ENCODE measurements around the gene IQCH.
"Not testable (repeated sequence)": the region's sequence is repeated elsewhere in the genome, so short reads cannot be mapped to it uniquely, and the experiment has no call there.

The IQCH gene

DNA sequence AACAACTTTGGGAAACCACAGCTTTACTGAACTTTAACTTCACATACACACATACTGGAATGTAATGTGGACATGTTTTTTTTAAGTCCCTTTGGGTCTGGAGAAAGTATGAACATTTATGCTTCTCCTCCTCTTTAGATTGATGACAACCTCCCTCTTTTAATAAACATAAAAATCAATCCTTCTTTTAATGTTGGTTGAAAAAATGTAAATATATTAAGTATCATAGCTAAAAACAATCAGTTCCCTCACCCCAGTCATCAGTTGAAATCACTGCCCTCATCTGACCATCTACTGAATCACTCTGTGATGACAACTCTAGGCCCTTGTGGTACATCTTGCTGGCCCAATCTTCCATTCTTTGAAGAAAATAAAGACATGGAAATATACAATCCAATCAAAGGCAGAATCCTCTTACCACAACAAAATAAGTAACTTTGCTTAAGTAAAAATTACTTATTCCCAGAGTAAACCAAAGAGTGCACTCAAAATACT is 6.5 kb upstream of the IQCH start:
- FAIRE-seq: no peak

DNA sequence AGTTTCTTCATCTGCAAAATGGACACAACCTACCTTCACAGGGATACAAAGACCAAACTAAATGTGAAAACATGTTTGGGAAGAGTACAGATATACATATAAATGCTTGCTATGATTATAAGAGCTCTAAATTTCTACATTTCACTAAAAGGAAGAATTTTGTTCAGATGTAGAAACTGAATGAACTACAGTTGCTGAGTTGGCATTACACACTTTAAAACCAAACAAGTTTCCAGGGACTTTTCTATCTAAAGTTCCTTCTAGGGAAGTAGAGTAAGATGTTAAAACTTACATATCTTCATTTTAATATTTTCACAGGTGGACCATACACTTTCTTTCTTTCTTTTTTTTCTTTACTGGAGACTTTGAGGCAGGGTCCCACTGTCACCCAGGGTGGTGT is 4.8 kb upstream of the IQCH start:
- no peak for FAIRE-seq

DNA sequence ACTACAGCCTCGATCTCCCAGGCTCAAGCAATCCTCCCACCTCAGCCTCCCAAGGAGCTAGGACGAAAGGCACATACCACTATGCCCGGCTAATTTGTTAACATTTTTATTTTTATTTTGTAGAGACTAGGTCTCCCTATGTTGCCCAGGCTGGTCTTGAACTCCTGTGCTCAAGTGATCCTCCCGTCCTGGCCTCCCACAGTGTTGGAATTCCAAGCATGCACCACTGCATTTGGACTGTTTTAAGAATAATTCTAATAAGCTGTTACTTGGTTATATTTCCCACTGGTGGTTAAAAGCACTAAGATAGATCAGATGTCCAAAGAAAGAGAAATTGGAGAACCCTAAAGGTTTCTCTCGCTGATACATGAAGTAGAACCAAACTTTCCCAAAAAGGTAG is 3.3 kb upstream of the IQCH start:
- FAIRE-seq: no peak

DNA sequence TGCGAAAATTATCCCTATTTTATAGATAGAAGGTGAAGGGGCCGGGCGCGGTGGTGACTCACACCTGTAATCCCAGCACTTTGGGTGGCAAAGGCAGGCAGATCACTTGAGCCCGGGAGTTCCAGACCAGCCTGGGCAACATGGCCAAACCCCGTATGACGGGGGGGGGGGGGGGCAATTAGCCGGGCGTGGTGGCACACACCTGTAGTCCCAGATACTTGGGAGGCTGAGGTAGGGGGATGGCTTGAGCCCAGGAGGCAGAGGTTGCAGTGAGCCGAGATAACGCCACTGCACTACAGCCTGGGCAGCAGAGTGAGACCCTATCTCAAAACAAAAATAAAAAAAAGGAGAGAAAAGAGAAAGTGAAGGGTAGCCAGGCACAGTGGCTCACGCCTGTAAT is 1.5 kb upstream of the IQCH start:
- FAIRE-seq: no peak

DNA sequence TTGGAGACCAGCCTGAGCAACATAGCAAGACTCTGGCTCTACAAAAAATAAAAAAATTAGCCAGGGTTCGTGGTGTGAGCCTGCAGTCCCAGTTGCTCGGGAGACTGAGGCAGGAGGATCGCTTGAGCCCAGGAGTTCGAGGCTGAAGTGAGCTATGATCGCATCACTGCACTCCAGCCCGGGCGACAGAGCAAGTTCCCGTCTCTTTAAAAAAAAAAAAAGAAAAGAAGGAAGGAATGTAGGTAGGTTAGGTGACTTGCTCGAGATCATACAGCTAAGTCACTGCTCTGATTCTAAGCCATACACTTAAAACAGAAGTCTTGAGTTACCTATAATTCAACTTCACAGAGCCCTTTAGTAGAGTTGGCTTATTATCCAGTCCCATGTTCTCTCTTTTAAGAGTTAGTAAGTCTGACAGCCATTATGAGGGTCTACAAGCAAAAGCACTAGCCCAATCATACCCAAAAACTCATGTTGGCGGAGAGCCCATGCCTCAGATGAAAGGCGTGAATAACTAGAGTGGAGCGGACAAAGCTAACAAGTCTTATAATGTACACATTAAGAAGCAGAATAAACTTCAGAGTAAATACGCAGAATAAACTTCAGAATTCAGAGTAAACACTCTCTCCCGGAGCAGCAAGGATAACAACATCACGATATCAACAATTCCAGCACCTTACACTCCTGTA is 893 bp upstream of the IQCH start:
- no peak for FAIRE-seq

DNA sequence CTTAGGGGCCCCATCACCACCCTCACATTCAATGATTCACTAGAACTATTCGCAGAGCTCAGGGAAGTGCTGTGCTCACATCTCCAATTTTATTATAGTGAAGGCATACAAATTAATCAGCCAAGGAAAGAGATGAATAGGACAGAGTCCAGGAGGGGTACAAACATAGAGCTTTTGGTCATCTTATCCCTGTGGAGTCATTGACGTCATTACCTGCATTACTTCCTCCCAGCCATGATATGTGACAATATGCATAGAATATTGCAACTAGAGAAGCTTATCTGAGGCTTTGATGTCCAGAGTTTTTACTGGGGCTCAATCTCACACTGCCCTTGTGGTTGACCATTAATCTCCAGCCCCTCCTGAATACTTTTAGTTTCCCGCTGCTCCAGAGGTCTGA is 1.5 kb downstream of the IQCH start:
- FAIRE-seq: no peak

DNA sequence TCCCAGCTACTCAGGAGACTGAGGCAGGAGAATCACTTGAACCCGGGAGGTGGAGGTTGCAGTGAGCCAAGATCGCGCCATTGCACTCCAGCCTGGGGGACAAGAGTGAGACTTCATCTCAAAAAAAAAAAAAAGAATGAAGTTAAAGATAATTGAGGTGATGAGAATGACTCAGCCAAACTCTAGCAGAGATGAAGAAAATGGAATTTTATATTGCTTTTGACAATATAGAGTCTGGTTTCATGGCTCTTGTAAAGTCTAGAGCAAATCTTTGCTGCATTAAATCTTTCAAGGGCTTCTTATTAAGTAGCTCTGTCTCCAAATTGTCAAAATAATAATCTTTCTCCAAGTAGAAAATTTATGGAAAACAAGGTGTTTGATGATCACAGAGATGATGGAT is 3.8 kb downstream of the IQCH start:
- FAIRE-seq: not testable (repeated sequence)

DNA sequence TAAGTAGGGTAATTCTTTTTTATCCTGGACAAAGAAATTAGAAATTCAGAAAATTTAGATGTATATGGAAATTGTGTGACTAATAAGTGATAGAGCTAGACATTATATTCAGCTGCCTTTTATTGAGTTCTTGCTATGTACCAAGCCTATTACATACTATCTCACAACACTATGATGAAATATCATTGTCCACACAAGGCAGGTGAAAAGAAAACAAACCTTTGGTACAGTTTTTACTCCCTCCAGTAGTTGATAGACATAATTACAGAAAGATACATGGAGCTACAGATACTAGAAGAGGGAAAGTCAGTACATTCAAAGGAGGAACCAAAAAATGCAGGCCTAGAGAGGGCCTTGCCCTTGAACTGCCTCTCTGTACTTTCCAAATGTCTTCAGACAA is 4.8 kb downstream of the IQCH start:
- FAIRE-seq: no peak

DNA sequence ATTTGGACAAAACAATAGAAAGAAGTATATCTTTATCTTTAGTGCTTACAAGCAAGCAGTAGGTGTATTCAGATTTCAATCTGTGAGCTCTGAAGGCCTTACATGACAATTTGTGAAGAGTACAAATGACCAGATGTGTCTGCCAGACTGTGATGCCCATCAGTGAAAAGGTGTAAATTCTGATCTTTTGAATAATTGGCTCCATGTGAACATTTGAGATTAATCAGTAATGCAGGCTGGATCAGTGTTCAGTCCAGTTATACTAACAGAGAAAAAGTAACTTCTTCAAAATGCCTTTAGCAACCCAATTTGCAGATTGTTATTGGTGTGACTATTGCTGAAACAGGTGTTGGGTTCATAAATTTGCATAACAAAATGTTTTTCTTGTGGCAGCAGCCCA is 5.2 kb downstream of the IQCH start:
- FAIRE-seq: no peak

DNA sequence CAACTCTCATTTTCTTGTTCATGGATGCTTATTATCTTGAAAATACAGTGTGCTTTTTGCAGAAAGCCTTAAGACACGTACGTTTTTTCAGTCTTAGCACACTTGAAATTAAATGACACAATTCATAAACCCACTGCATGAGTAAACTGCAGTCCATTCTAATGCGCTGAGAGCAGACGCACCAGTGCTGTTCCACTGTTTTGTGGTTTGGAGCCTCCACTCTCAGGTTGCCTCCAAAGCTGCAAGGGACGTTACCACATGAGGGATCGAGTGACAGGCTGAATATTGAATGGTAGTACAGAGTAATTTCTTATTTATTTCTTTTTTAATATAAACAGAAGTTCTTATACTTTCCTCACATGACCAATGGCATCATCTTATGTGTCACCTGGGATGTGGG is 12.3 kb downstream of the IQCH start:
- FAIRE-seq: no peak

DNA sequence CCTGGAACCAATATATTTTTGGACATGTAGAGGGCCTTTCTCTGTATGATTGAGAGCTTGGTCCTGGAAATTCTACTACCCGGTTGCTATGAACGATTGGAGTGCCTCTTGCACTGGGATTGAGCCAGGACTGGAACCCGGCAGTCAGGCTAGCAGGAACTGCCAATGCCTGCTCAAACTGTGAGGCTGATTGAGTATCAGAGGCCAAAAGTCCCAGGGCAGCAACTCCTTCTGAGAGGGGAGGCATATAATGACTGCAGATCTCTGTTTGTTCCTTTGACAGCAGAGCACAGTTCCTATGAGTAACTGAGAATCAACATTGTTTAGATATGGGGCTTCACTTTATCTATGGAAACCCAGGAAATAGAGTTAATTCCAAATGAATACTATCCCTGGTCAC is 12.9 kb downstream of the IQCH start:
- FAIRE-seq: no peak

DNA sequence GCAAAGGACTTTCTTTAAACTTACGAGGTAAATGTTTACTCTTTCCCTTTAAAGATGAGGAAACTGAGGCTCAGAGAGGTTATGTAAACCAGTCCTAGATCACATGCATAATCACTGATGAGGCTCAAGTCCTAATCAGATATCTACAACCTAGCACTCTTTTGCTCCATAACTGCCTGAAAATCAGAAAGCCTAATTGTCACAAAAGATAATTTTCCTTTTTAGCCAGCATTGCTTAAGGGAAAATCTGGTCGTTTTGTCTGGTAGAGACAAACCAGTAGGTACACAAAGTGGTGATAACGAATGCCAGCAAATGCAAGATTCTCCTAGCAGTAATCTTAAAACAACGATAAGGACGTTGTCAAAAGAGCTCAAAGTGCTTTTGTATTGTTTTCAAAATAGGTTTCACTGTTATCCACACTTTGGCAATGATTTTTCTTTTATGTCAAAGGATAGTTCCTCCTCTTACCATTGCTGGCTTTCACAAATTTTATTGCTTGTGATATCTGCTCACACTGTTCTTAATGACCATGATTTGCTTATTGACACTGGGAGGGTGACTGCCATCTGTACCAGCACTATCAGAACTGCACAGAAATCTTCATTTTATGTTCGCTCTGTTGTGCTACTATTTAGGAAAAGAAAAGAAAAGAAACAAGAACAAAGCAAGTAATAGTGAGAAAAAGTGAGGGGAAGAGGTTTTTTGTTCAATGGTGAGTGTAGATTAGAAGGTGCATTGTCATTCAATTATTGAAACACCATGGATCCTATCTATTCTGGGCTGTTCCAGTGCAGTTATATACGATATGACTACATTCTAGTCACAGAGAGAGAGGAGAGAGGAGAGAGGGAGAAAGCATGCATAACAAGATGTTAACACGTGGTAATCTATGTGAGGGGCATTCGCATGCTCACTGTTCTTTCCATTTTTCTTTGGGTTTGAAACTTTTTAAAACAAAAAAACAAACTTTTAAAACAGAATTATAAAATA is 13.7 kb downstream of the IQCH start:
- FAIRE-seq: no peak

DNA sequence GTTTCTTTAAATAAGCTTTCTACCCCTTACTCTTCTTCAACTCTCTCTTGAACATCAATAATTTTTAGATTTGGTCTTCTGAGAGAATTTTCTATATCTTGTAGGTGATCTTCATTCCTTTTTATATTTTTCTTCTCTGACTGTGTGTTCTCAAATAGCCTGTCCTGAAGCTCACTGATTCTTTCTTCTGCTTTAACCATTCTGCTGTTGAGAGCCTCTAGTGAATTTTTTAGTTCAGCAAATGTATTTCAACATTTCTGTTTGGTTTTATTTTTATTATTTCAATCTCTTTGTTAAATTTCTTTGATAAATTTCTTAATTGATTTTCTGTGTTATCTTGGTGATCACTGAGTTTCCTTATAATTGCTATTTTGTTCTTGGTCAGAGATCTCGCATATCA is 19.6 kb downstream of the IQCH start:
- FAIRE-seq: no peak

DNA sequence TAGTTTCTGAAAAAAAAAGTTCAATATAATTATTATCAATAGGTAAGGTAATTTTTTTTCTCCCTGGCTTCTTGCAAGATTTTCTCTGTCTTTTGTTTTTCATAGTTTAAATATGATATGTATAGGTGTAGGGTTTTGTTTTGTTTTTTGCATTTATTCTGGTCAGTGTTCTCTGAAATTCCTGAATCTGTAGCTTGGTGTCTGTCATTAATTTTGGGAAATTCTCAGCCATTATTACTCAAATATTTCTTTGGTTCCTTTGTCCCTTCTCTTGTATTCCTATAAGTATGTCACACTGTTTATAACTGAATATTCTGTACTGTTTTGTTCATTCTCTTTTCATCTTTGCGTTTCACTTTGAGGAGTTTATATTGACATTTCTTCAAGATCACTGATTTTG is 22.1 kb downstream of the IQCH start:
- FAIRE-seq: peak; percentile 33

DNA sequence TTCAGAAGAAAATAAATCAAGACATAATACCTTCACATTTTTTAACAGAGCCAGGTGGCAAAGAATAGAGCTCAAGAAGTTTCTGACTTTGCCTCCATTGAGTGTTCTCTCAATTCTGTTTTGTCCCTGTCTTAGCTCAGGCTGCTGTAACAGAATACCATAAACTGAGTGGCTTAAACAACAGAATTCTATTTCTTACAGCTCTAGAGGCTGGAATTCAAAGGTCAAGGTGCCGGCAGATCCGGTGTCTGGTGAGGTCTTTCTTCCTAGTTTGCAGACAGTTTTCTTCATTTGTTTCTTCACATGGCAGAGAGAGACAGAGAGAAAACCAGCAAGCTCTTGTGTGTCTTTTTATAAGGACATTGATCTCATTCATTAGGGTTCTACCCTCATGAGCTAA is 25.6 kb downstream of the IQCH start:
- FAIRE-seq: no peak

DNA sequence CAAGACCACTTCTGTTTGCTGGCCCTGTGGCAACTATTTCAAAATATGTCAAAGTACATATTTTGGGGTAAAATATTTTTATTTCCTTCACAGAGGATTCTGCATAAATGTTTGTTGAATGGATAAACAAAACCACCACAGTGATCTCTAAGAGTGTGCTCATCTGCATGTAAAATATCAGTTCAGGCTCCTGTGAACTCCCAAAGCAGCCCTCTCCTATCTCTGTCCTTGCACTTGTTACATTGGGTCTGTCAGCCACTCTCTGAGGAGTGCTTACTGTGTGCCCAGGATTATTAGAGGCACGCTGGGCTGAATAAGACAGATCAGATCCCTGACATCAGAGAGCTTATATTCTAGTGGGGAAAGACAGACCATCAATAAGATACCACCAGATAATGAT is 27.1 kb downstream of the IQCH start:
- FAIRE-seq: no peak

DNA sequence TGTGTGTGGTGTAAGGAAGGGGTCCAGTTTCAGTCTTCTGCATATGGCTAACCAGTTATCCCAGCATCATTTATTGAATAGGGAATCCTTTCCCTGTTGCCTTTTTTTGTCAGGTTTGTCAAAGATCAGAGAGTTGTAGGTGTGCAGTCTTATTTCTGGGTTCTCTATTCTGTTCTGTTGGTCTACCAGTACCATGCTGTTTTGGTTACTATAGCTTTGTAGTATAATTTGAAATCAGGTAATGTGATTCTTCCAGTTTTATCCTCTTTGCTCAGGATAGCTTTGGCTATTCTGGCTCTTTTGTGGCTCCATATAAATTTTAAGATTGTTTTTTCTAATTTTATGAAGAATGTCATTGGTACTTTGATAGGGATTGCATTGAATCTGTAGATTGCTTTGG is 31.0 kb downstream of the IQCH start:
- not testable (repeated sequence) for FAIRE-seq

DNA sequence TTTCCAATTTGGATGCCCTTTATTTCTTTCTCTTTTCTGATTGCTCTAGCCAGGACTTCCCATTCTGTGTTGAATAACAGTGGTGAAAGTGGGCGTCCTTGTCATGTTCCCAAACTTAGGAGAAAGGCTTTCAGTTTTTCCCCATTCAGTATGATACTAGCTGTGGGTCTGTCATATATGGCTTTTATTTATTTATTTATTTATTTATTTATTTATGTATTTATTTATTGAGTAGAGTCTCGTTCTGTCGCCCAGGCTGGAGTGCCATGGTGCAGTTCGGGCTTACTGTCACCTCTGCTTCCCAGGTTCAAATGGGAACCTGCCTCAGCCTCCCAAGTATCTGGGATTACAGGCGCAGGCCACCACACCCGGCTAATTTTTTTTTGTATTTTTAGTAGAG is 31.8 kb downstream of the IQCH start:
- not testable (repeated sequence) for FAIRE-seq

DNA sequence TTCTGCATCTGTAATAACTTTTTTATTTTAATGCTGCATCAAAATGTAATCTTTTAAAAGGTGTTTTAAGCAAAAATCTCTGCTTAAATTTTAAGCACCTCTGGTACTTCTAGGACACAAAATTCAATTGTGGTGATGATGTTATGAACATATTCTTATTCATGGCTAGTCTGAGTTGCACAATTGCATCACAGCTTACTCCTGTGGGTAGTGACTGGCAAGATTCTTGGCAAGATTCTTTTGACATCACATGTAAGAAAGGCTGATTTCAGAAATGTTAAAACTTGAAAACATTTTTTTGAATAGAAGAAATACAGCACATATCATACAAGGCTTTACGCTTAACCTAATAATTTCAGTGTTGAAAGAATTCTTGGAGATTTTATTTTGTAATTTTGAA is 35.7 kb downstream of the IQCH start:
- no peak for FAIRE-seq

DNA sequence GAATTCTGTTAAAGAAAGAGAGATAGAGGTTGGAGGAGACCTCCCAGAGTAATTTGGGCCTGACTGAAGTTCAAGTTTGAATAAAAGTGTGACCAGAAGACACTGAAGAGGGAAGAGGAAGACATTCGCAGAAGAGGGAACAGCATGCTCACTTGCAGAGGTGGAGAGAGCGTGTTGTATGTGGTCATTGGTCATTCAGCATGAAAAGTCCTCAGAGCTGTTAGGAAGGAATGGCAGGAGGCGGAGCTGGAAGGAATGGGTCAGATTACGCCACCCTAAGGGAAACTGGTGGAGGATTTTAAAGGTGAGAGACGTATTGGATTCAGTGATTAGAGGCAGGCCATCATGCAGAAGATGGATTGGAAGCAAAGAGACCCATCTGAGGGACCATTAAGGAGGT is 41.6 kb downstream of the IQCH start:
- no peak for FAIRE-seq

DNA sequence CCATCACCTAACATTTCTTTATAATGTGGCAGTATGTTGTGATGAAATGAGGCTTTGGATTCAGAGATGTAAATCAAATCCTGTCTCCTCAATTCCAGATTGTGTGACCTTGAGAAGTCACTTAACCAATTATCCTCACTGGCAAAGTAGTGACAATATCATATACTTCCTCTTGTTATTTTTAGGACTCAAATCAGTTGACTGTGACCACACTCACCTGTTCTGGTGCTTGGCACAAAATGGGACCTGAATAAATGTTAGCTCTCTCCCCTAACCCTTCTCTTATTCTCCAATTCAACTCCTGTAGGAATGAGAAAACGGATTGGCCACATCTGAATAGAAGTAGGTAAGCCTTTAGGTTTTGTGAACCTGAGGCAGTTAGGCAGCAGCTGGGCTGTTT is 42.1 kb downstream of the IQCH start:
- FAIRE-seq: no peak

DNA sequence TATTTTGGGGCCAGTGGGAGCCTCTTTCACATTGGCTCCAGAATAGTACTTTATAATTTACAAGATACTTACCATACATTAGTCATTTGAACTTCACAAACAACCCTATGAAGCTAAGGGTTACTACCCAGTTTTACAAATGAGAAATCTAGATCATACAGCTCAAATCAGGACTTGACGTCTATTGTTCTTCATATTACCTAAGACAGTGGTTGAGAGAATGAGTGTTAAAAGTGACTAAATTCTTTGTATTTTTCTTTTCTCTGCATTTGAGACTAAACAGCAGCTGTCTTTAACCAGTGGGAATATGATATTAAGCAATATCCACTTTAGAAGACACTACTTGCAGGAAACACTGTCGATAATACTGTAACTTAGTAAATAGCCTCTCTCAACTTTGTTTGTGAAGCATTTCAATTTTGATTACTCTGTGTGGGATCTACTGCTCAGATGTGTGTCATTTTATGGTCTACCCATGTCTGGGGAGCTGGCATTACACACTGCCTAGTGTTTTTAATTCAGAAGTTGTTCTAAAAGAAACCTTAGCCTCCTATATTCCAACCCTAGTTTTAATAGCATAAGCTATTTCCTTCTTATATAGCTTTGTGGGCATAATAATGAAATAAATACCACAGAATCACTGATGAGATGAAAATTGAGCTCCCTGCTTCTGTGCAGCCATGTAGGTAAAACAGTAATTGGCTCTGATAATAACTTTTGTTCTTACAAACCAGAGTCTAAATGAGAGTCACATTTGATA is 45.9 kb downstream of the IQCH start:
- FAIRE-seq: no peak

Measured in colon (tissue), 2 donors.